IPS-18a (cell line): ENCODE data around the gene FAM83C.

Source experiments
- H3K27ac ChIP-seq: one replicate; pipeline ENCODE4 v1.5.1; 2013; ENCODE audit warnings: low read length
- H3K27me3 ChIP-seq: one replicate; pipeline ENCODE4 v1.6.1; 2013; ENCODE audit warnings: mild to moderate bottlenecking, low read length; ENCODE audit not compliant: control insufficient read depth, insufficient read depth
- H3K36me3 ChIP-seq: one replicate; pipeline ENCODE4 v1.6.1; 2013; ENCODE audit warnings: low read depth, low read length; ENCODE audit not compliant: control insufficient read depth
- H3K4me1 ChIP-seq: one replicate; pipeline ENCODE4 v1.6.1; 2013; ENCODE audit warnings: low read depth, low read length; ENCODE audit not compliant: control insufficient read depth
- H3K4me3 ChIP-seq: one replicate; pipeline ENCODE4 v1.5.1; 2013; ENCODE audit warnings: low read length
- H3K9ac ChIP-seq: one replicate; pipeline ENCODE4 v1.6.1; 2013; ENCODE audit warnings: mild to moderate bottlenecking, low read length, moderate library complexity
- H3K9me3 ChIP-seq: one replicate; pipeline ENCODE4 v1.6.1; 2013; ENCODE audit warnings: low read depth, low read length; ENCODE audit not compliant: control insufficient read depth

FAM83C gene

GRCh38 chr20:35295058-35295457, 2.8 kb upstream of the FAM83C start:
- no peaks in the 10 kb centered on the region for H3K4me1 ChIP-seq
- no peaks in the 10 kb centered on the region for H3K27me3 ChIP-seq
- no peak overlapping the region for H3K27ac ChIP-seq

GRCh38 chr20:35294293-35294685, 2.1 kb upstream of the FAM83C start:
- Histone ChIP-seq H3K9me3 (no peaks in the 10 kb centered on the region), H3K36me3 (no peaks in the 10 kb centered on the region), H3K27ac (no peak overlapping the region), H3K9ac (no peak overlapping the region), H3K4me3 (no peak overlapping the region), H3K4me1 (no peaks in the 10 kb centered on the region), H3K27me3 (no peaks in the 10 kb centered on the region)

More at GRCh38 chr20:35295058-35295457, 2.8 kb upstream of the FAM83C start:
- Histone ChIP-seq H3K9ac (no peak overlapping the region), H3K36me3 (no peaks in the 10 kb centered on the region), H3K9me3 (no peaks in the 10 kb centered on the region), H3K4me3 (no peak overlapping the region)

DNA sequence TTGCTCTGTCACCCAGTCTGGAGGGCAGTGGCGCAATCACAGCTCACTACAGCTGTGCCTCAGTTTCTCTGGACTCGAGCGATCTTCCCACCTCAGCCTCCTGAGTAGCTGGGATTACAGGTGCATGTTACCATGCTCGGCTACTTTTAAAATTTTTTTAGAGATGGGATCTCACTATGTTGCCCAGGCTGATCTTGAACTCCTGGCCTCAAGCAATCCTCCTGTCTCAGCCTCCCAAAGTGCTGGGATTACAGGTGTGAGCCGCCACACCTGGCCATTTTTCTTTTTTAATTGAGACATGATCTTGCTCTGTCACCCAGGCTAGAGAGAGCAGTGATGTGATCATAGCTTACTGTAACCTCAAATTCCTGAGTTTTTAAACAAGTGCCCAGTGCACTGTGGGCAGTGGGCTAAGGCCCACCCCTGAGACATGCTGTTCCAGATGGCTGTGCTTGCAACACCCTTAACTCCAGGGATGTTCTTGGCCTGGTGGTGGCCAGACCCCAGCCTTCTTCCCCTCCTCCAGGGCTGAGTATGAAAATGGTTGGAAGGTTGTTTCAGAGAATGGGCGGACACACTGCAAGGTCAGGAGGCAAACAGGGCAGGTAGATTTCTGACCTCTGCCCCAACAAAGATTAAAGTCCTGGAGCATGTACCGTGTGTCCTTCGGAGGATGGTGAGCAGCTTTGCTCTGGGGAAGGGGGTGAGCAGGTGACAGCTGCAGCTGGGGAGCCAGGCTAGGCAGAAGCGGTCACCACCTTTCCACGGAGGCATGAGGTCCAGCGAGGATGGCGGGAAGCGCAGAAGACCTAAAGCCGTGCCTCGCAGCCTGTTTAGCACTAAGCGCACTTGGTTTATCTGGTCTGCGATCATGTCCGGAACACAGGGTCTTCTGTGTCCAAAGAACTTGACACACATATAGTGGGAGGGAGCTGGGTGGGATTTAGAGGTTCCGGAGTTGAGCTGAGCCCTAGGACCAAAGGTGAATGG, 1.4 kb upstream of the FAM83C start:
- no peaks in the 10 kb centered on the region for H3K4me1 ChIP-seq
- H3K36me3 ChIP-seq = no peaks in the 10 kb centered on the region
- no peak overlapping the region for H3K27ac ChIP-seq
- no peak overlapping the region for H3K9ac ChIP-seq
- no peak overlapping the region for H3K4me3 ChIP-seq
- H3K9me3 ChIP-seq = no peaks in the 10 kb centered on the region
- H3K27me3 ChIP-seq = no peaks in the 10 kb centered on the region

DNA sequence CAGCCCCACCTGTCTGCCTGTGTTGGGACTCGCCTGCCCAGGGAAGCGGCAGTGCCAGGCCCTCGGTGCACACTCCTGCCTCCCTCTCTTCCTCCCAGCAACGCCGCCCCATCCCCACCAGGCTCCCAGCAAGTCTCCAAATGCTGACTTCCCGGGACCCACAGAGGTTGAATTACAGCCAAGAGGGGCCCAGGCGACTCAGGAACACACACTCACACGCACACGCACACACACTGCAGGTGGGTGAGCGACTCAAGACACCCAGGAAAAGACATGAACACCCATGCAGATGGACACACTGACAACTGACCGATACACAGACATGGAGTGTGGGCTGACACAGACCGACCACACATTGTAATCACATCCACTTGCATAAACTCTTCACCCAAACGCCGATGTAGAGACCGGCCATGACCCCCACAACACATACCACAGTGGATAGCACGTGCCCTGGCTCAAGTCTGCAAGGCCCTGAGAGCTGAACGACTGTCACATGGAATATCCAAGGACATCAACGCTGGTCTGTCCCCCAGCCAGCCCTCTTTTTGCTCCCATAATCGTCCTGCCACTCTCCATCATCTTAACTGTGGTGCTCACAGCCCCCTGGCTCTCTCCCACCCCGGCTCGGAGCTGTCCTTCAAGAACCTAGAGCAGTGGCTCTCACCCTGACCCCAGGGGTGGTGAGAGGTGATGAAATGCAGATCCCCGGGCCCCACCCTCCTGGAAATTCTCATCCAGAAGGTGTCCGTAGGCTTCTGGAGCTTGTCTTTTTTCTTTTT, 470 bp upstream of the FAM83C start:
- no peaks in the 10 kb centered on the region for H3K9me3 ChIP-seq

DNA sequence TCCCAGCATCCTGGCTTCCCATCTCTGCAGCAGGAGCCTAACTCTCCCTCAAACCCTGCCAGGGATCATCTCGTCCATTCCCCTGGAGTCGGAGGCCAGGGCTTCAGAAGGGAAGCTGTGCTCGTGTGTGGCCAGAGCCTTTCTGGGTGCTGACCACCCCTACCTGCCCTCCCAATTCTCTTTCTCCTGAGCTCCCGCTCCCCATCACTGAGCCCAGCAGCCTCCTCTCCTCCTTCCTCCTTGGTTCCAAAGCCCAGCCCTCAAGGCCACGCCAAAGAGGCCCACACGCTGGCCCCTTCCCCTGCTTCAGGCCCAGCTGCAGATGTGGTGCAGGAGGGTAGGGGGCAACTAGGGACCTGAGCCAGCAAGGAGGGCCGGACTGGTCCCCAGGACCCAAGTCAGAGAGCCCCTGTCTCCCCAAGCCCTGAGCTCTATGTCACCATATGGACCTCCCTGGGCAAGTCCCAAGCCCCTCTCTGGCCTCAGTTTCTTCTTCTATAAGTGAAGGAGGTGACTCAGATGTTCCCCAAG, 1.3 kb downstream of the FAM83C start:
- Histone ChIP-seq H3K4me1 (no peaks in the 10 kb centered on the region), H3K27me3 (no peaks in the 10 kb centered on the region), H3K36me3 (no peaks in the 10 kb centered on the region), H3K9ac (no peak overlapping the region), H3K27ac (no peak overlapping the region), H3K4me3 (no peak overlapping the region), H3K9me3 (no peaks in the 10 kb centered on the region)

More for the DNA sequence above, 470 bp upstream of the FAM83C start:
- Histone ChIP-seq H3K9ac (no peak overlapping the region), H3K27ac (no peak overlapping the region), H3K27me3 (no peaks in the 10 kb centered on the region), H3K4me3 (no peak overlapping the region), H3K36me3 (no peaks in the 10 kb centered on the region), H3K4me1 (no peaks in the 10 kb centered on the region)

- Histone ChIP-seq H3K27me3 (no peaks in the 10 kb centered on the region), H3K9ac (no peak overlapping the region), H3K36me3 (no peaks in the 10 kb centered on the region), H3K27ac (no peak overlapping the region), H3K4me3 (no peak overlapping the region), H3K4me1 (no peaks in the 10 kb centered on the region), H3K9me3 (no peaks in the 10 kb centered on the region)
These were observed 1.9 kb downstream of the FAM83C start for GRCh38 chr20:35290186-35290886.

- no peaks in the 10 kb centered on the region for H3K36me3 ChIP-seq
- H3K9ac ChIP-seq = no peak overlapping the region
- no peaks in the 10 kb centered on the region for H3K27me3 ChIP-seq
- no peaks in the 10 kb centered on the region for H3K4me1 ChIP-seq
- no peak overlapping the region for H3K4me3 ChIP-seq
- H3K9me3 ChIP-seq = no peaks in the 10 kb centered on the region
- no peak overlapping the region for H3K27ac ChIP-seq
These were observed 3.7 kb downstream of the FAM83C start for GRCh38 chr20:35288325-35289060.

- no peak overlapping the region for H3K9ac ChIP-seq
- H3K27me3 ChIP-seq = no peaks in the 10 kb centered on the region
- H3K4me1 ChIP-seq = no peaks in the 10 kb centered on the region
- H3K4me3 ChIP-seq = no peak overlapping the region
- H3K9me3 ChIP-seq = no peaks in the 10 kb centered on the region
- H3K27ac ChIP-seq = no peak overlapping the region
- no peaks in the 10 kb centered on the region for H3K36me3 ChIP-seq
These were observed 4.5 kb downstream of the FAM83C start for GRCh38 chr20:35287509-35288324.

- no peak overlapping the region for H3K27ac ChIP-seq
- H3K4me1 ChIP-seq = no peaks in the 10 kb centered on the region
- no peaks in the 10 kb centered on the region for H3K9me3 ChIP-seq
- H3K9ac ChIP-seq = no peak overlapping the region
- H3K4me3 ChIP-seq = no peak overlapping the region
- peaks cover 3% of the 10 kb centered on the region for H3K36me3 ChIP-seq
- no peaks in the 10 kb centered on the region for H3K27me3 ChIP-seq
These were observed 5.2 kb downstream of the FAM83C start for GRCh38 chr20:35286899-35287508.
